Measurements from ENCODE around the gene IGF1R. TPM values are rescaled to one million over a fixed set of nuclear protein-coding genes. Genes with fewer than 3 reads are reported as not detected.
A peak's percentile ranks its signal among the peaks of the same experiment; 100 is the strongest.

IGF1R gene
- total RNA-seq, 1 experiment from 2014 or later = 125 TPM

- Mint-ChIP-seq H3K27me3 (ENCODE audit: low read depth) (no peaks in the 10 kb centered on the region), H3K27ac (peak overlapping the region; percentile 74; the same call in 1 of the 2 replicates), H3K9me3 (no peaks in the 10 kb centered on the region), H3K4me1 (no peaks in the 10 kb centered on the region; the same call in 1 of the 2 replicates), H3K4me3 (no peak overlapping the region), H3K36me3 (peaks cover 68% of the 10 kb centered on the region)
- no peak for ATAC-seq
- TF ChIP-seq SP1 (CRISPR knock-in tag; conservative IDR thresholded peaks at IDR 0.05) (no peak), TEAD4 (CRISPR knock-in tag; IDR thresholded peaks at IDR 0.05) (no peak), AR (CRISPR knock-in tag; IDR thresholded peaks at IDR 0.05) (no peak), ZBTB43 (CRISPR knock-in tag; IDR thresholded peaks at IDR 0.05) (no peak), ATF1 (CRISPR knock-in tag; IDR thresholded peaks at IDR 0.05) (no peak)
- ChIA-PET CTCF (interaction anchor here (0.8 to 1.8 kb wide), 3 partner anchors 130 to 159 kb away, joined by 3 to 4 read pairs (median 3); no protein-coding TSS in a partner anchor), POLR2A (interaction anchor here (0.5 kb wide), 1 partner anchor 268 kb away, joined by 6 read pairs; no protein-coding TSS in a partner anchor)
- DNase-seq (ENCODE audit: low spot score) = no peak
These were observed 298.2 kb downstream of the IGF1R start for GRCh38 chr15:98946301-98947255.

- TF ChIP-seq SMAD3 (CRISPR knock-in tag; IDR thresholded peaks at IDR 0.05; ENCODE audit: borderline replicate concordance) (no peak), CREB1 (CRISPR knock-in tag; IDR thresholded peaks at IDR 0.05) (no peak), STAT6 (CRISPR knock-in tag; conservative IDR thresholded peaks at IDR 0.05; ENCODE audit: low read depth) (no peak), SOX15 (CRISPR knock-in tag; IDR thresholded peaks at IDR 0.05) (no peak), MAX (CRISPR knock-in tag; IDR thresholded peaks at IDR 0.05) (no peak), ATF2 (CRISPR knock-in tag; IDR thresholded peaks at IDR 0.05; ENCODE audit: borderline replicate concordance, low read depth) (no peak)
- no peak overlapping the region for H3K4me3 Mint-ChIP-seq
- DNase-seq (ENCODE audit: low spot score) (no peak), ATAC-seq (no peak)
- H3K4me1 Mint-ChIP-seq = no peaks in the 10 kb centered on the region; the same call in 1 of the 2 replicates
- no peak overlapping the region for H3K27ac Mint-ChIP-seq
- H3K27me3 Mint-ChIP-seq (ENCODE audit: low read depth) = no peaks in the 10 kb centered on the region
- no peaks in the 10 kb centered on the region for H3K9me3 Mint-ChIP-seq
- CTCF ChIA-PET = no interaction called here
- H3K36me3 Mint-ChIP-seq = peaks cover 62% of the 10 kb centered on the region
- POLR2A ChIA-PET = no interaction called here
These were observed 300.1 kb downstream of the IGF1R start for GRCh38 chr15:98948456-98948855.

- H3K9me3 Mint-ChIP-seq = no peaks in the 10 kb centered on the region
- no peak for ATAC-seq
- CTCF ChIA-PET = no interaction called here
- H3K4me1 Mint-ChIP-seq = no peaks in the 10 kb centered on the region; the same call in 1 of the 2 replicates
- no peaks in the 10 kb centered on the region for H3K27me3 Mint-ChIP-seq (ENCODE audit: low read depth)
- peaks cover 59% of the 10 kb centered on the region for H3K36me3 Mint-ChIP-seq
- no peak overlapping the region for H3K27ac Mint-ChIP-seq
- no peak overlapping the region for H3K4me3 Mint-ChIP-seq
- POLR2A ChIA-PET = no interaction called here
- DNase-seq (ENCODE audit: low spot score) = no peak
- no peak for TF ChIP-seq USF1 (CRISPR knock-in tag; IDR thresholded peaks at IDR 0.05)
- no peak for TF ChIP-seq AFF4 (CRISPR knock-in tag; IDR thresholded peaks at IDR 0.05; ENCODE audit: borderline replicate concordance)
- no peak for TF ChIP-seq TP53 (CRISPR knock-in tag; IDR thresholded peaks at IDR 0.05)
- no peak for TF ChIP-seq SMAD3 (CRISPR knock-in tag; IDR thresholded peaks at IDR 0.05; ENCODE audit: borderline replicate concordance)
These were observed 300.6 kb downstream of the IGF1R start for GRCh38 chr15:98948941-98949340.

All from WTC11 (cell line).